GM04504 (cell line): Measurements from ENCODE around the gene RNF144A.
A peak's percentile ranks its signal among the peaks of the same experiment; 100 is the strongest.

Experiments used
- DNase-seq: peaks from one replicate; pipeline ENCODE4 v3.0.0-alpha.2; 2012; ENCODE audit warnings: low read depth

RNF144A gene

DNA sequence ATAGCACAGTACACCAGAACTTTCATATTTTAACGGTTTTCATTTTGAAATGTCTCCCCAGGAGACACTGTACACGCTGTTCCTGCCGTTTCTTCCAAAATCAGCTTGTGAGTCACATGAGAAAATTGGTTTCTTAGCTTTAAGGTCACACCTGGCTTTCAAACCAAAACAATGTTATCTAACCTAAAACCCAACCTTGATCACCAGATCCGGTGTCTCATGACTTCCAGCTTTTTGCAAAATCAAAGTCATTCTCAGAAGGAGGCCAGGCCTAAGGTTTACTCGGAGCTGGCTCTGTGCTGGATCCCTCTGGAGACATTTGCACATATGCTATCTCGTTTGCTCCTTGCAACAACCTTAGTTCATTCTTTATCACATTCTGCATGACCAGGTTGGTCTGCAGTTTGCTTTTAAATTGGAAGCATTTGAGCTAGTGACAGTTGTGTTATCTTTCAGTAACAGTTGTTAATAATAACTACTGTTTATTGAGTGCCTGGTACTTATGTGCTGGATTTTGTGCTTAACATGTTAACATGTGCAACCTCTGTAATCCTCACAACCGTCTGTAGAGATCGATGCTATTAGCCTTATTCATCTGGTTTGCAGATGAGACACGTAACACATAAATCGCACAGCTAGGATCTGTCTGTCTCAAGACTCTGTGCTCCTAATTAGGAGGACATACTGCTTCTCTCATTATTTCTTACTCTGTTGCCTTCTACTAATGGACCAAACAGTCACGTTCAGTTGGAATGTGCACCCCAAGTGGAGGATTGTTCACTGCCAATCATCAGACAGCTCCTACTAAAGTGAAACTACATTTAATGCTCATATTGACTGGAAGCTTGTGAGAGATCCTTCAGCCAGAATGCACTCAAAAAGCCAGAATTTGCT lies 105.5 kb downstream of the RNF144A start:
- DNase-seq, result no peak

DNA sequence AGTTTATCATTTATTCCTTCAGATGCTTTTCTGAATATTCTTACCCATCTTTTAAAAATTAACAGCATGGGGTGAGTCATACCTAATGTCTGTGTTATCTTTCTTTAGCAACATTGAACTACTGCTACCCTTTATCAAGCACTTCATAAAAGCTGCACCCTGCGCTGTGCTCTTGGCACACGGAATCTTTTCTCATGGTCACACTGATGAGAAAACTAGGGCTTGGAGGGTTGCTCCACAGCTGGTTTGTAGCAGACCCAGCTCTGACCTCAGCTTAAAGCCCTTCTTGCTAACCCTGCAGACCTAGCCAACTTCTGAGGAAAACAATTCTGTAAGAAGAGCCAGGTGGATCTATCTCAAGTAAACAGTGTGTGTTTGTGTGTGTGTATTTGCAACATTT lies 106.3 kb downstream of the RNF144A start:
- no peak for DNase-seq

DNA sequence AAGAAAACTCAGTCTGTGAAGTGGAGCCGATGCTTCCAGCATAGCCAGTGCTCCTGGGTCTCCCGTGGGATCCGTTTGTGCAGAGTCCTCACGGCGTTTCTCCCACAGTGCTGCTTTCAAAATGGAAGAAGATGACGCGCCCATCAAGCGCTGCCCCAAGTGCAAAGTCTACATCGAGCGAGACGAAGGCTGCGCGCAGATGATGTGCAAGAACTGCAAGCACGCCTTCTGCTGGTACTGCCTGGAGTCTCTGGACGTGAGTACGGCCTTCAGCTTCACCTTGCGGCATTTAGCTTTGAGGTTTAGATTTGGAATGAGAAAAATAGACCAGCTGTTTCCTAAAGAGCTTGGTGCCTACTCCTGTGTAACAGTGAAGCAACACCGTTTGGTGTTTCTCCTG lies 107.0 kb downstream of the RNF144A start:
- no peak for DNase-seq

DNA sequence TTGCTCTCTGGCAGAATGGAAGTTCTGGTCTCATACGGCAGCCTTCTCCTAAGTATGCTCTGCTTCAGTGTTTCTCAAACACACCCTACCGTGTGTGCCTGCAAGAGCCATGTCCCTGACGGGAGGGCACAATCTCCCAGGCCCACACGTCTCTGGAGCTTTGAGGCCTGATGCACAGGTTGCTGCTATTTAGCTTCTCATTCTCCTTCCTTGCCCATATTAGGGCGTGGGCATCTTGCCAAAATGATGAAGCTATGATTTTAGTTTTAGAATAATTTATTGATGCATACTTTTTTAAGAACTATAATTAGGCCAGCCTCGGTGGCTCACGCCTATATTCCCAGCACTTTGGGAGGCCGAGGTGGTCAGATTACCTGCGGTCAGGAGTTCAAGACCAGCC lies 107.9 kb downstream of the RNF144A start:
- DNase-seq, result no peak

DNA sequence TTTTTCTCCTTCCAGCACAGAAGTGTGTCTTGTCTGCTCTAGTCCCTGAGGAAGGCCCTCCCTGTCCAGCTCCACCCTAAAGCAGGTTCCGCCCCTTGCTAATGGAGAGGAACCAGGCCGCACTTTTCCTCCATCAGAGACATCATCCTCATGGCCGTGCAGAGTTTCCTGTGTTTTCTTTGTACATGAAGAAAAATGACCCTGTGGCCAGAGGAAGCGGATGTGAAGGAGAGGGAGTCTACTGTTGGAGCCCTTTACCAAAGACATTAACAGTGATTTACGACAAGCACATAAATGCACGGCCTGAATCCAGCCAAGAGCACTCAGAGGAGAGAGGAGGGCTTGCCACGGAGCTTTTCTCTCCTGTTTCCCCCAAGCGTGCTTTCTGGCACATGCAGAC lies 109.5 kb downstream of the RNF144A start:
- DNase-seq, result no peak

DNA sequence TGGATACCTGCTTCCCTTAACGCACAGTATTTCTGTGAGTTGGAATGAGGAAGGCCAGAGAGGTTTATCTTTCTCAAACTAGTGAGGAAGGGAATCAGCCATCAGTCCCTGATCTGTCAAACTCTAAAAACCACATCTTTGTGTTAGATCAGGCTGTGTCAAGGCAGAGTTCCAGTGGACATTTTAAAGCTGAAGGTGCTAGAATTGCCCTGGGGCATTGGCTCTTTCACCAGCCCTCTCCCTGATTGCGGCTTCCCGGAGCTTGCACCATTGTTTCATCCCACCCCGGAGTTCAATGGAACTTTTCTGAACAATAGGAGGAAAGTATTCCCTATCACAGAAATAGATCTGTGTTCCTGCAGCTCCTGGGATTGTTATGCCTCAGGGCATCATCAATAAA lies 110.2 kb downstream of the RNF144A start:
- no peak for DNase-seq

DNA sequence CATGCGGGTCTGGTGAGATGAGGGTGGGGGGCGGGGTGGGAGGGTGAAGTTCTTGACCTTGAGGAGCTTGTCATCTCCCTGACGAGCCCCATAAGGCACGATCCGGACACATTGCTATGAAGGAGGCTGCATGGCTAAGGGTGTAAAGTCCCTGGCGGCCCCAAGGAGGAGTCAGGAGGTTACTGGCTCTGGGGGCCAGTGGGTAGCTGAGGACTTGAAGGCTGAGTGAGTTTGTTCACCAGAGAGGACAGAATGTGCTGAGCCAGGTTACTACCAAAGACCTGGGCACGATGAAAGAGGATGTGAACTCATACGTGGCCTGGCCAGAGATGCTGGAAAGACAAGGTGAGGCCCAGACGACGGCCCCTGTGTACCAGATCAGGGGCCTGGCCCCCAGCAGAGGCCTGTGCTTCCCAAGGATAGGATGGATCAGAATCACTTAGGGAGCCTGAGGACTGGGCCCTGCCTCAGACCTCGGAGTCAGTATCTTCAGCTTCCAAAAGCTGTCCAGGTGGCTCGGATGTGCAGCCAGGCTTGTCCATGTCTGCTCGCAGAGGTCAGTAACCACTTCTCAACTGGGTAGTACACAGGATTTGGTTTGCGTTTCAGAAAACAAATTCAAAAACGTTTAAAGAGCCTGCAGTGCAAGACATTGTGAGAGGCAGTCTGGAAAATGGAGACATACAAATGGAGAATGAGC lies 110.9 kb downstream of the RNF144A start:
- no peak for DNase-seq

DNA sequence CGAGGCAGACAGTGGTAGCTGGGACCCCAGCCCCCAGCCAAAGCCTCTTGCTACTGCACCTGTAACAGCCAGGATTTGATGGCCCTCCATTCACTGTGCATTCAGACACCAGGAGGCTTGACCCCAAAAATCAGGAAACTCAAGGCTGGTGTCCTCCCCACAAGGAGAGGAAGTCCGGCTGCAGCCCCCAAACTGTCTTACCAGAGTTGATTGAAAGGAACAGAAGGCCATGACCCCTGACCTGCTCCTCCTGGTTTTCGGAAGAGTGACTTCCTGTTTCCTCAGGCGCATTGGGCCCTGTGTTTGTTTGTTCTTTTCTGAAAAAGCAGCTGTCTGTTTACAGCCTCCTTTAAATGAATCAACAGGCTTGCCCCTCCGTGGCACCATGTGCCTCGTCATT lies 111.6 kb downstream of the RNF144A start:
- DNase-seq, result no peak

DNA sequence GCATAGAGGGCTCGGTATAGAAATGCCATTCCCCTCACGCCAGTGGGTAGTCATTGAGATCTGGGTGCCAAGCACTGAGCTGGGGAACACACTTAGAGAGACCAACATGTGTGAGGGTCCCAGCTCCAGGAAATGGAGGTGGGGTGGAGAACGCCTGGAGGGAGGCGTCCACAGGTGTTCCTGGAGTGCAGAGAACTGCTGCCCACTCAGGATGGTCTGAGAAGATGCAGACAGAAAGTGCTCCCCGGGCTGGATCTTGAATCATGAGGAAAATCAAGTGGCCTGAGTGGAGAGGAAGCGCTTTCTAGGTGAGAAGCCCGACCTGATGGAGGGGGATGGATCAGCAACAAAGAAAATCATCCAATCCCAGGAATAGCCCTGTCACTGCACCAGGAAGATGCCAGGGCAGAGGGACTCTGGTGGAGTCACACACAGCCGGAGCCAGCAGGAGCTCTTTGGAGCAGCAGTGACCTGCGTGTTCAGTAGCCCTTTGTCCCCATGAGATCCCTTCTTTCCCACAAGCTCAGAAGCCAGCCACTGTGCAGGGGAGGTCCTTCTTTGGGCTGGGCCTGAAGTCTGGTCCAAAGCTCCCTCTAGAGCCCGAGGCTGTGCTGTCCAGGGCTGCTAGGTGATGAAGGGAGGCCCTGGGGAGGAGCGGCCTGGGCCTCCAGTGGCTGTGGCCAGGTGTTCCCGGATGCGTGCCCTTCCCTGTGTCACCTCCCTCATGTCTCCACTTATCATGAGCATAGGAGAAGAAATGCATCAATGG lies 112.3 kb downstream of the RNF144A start:
- DNase-seq, result no peak

DNA sequence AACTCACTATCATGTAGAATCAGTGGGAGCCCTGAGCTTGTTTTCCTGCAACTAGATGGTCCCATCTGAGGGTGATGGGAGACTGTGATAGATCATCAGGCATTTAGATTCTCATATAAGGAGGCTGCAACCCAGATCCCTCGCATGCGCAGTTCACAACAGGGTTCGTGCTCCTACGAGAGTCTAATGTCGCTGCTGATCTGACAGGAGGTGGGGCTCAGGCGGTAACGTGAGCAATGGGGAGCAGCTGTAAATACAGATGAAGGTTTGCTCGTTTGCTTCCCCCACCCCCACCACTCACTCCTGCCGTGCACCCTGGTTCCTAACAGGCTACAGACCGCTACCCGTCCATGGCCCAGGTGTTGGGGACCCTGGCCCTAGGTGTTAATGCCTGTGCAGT lies 113.6 kb downstream of the RNF144A start:
- DNase-seq, result no peak

DNA sequence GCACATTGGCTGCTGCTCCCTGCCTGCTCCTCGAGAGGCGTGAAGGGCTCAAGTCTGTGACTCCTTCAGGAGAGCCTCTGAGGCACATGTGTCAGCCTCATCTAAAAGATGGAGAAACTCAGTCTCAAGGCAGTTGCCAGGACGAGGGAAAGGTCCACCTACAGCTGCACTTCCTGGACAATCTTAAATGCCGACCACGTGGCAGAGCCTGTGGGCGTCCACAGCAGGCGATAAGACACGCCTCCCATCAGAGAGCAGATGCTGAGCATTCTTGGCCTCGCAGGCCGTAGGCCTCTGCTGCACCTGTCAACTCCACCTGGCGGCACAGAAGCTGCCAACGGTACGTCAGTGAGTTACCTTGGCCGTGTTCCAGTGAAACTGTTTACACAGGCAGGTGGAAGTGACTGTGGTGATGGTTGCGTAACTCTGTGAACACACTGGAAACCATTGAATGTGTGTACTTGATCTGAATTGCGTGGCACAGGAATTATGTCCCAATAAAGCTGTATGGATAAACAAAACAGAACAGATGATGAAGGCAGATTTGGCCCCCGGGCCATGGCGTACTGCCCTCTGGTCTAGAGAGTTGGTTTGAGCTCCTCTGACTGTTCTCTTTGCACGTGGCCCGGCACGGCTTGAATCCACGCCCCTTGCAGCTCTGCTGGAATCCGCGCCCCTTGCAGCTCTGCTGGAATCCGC lies 114.5 kb downstream of the RNF144A start:
- no peak for DNase-seq

DNA sequence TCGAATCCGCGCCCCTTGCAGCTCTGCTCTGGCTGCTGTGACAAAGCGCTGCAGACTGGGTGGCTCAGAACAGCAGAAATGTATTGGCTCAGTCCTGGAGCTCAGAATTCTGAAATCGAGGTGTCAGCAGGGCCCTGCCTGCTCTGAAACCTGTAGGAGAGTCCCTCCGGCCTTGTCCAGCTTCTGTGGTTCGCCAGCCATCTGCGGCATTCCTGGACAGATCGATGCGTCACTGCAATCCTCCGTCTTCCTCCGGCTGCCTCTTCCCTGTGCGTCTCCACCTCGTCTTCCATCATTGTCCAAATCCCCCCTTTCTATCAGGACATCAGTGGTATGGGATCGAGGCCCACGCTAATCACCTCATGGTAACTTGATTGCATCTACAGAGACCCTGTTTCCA lies 115.2 kb downstream of the RNF144A start:
- no peak for DNase-seq

DNA sequence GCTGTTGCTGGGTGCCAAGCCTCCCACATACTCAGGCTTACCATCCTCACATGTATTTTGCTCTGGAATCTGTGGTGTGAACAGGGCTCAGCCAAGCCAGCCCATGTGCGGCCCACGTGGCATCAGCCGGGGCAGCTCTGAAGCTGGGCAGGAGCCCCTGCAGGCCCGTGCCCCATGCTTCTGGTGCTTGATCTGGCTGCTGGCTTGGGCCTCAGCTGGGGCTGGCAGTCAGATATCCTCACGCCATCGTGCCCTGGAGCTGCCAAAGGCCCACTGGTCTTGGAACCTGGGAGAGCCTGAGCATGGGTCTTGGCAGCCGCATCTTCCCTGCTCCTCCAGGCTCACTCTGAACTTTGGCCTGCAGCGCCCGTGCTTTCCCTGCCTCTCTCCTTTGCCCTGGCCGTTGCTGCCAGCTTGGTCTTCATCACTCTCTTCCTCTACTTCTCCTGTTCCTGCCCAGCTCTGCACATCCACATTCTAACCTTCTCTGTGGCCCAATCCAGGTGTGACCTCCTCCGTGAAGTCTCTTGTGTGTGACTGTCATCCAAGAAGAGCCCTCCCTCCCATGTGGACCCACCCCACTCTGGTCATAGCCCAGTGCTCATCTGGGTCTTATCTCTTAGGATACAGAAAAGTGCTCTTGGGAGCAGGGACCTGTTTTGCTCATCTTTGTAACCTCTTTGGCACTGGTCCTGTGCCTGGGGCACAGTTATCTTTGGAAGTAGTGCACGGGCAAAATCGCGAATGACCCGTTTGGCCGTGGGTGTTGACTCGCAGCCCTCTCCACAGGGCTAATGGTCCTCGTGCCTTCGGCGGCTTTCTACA lies 116.1 kb downstream of the RNF144A start:
- DNase-seq, result no peak

DNA sequence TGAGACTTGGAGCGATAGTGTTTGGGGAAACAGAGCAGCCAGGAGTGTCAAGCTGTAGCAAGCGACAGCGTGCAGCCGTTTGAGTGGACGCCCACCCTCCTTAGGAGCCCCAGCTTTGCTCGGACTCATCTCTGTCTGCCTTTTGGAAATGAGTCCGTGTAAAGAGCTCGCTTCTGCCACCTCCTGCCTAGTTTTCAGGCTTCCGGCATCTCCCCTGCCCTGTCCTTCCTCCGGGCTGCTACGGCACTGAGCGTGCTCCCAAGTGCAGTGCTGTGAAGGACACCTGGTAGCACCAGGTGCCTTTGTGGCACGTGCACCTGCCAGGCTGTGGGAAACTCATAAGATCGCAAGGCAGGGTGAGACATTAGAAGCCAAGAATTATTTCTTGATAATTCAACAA lies 117.1 kb downstream of the RNF144A start:
- no peak for DNase-seq

DNA sequence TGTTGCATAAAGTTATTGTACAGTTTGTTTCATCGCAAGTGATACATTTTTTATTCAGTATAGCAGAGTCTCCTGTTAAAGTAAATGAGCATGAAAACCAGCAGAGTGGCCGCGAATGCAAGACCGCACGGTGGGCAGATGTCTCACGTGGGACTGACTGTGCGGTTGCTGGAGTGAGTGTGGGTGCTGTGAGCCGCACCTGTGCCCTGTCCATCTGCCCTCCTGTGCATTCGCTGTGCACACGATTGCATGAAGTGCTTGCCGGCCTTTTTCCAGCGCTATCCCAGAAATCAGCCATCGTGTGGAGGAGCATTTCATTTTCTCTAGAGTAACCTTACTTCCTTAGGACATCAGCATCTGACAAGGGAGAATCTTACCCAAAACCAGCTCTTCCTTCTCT lies 118.7 kb downstream of the RNF144A start:
- no peak for DNase-seq

DNA sequence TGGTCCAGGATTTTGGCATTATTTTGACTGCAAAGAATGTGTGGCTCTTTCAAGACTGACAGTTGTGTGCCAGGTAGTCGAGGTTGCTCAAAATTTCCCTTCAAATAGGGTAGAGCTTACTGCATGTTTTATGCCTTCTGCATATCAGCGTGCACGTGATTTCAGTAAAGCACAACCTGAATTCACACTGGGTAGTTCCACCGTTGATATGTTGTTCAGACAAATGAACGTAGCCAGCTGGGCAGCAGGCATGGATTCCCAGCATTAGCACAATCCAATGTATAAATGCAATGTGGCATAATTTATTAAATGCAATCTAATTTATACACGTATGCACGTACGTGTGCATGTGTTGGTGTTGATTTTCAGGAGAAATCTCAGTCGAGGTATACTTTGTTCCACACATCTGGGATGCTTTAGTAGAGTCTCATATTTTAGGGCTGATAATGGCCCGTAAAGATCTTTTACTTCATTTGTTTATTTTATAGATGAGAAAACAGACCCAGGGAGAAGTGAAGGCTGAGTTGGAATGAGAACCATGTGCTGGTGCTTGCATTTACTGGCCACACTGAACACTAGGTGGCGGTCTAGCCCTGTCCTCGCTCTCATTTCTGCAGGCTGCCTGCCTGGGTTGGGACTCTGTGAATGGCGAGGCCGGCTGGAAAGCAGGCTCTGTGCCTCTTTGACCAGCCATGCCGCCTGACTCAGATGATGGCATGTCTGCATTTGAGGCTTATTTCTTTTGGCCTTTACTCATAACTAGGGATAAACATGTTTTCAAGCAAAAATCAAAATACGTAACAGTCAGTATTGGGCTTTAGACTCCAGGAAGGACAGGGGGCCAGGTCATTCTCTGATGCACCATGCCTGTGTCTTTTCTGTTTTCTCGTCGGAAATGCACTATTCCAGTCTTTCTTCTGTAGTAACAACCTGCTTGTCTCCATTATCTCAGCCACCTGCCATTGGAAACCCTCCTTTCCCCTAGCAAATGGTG lies 120.4 kb downstream of the RNF144A start:
- peak; percentile 30 for DNase-seq

DNA sequence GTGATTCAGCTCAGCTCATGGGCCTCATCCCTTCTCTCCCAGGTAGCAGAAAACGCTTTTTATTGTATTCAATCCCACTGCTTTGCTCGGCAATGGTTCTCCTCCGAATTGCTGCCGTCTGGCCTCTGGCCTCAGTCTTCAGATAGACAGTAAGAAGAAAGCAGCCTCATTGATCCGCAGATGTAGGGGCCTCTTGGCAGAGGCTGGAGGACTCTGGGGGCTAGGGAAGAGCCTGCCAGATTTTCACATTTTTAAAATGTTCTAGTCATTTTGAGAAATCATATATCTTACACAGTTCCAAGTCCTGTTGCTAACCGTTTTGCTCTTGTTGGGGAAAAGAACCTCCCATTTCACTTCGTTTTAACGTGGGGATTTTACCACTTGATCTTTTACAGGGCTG lies 123.3 kb downstream of the RNF144A start:
- DNase-seq, result no peak

DNA sequence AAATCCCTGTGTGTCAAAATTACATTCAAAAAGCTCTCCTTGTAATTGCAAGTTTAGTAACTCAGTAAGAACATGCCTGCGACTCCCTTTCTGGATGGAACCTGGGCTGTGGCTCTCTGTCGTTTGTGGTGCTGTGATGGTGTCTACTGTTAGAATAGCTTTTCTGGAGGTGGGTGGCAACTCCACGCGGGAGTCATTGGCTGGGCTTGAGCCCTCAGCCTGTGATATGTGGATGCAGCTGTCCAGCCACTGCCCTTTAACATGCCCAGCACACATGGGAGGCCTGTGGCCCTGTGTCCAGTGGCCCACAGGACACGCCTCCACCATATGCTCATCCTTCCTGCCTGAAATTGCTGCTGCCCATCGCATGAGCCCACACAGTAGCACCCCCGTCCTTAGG lies 124.2 kb downstream of the RNF144A start:
- no peak for DNase-seq

DNA sequence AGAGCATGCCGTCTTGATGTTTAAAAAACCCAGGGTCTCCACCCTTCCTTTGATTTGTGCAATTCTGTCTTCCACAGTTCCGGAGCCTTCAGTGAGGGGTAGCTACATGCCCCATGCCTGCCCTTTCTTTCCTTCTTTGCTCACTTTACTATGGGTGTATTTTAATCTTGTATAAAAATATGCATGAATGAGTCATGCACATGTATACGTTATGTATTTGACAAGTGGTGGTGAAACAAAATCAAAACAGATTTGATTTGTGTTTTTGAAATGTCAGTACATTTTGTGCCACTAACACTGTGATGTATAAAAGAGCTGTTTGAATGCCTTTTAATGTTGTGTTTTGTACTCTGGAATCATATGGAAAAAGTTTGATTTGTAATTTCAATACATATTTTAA lies 126.5 kb downstream of the RNF144A start:
- DNase-seq, result no peak
